HepG2 (cell line): ENCODE measurements around the gene COL9A3.

Source experiments
- CTCF ChIP-seq: sonication (generic); formaldehyde crosslinking; IDR thresholded peaks from 2 replicates; pipeline ENCODE4 v1.5.0; 2020; ENCODE audit warnings: mild to moderate bottlenecking, missing genetic modification reagents, moderate library complexity
- HCFC1 ChIP-seq: fragments of 150-350 bp; IDR thresholded peaks from 2 replicates; pipeline ENCODE4 v1.6.1; 2014; ENCODE audit warnings: low read depth, low read length
- SALL2 ChIP-seq: sonication (generic); formaldehyde crosslinking; IDR thresholded peaks from 2 replicates; pipeline ENCODE4 v1.8.1; 2023; ENCODE audit warnings: mild to moderate bottlenecking, missing genetic modification reagents, inconsistent platforms
- SNAPC4 ChIP-seq: sonication (generic); formaldehyde crosslinking; IDR thresholded peaks from 2 replicates; pipeline ENCODE4 v1.4.0; 2020; ENCODE audit warnings: mild to moderate bottlenecking, missing genetic modification reagents
- TAF1 ChIP-seq: sonication (generic); formaldehyde crosslinking; IDR thresholded peaks from 2 replicates; pipeline ENCODE4 v1.4.0; 2020; ENCODE audit warnings: missing genetic modification reagents
- THAP7 ChIP-seq: sonication (generic); formaldehyde crosslinking; IDR thresholded peaks from 2 replicates; pipeline ENCODE4 v1.8.1; 2023; ENCODE audit warnings: mild to moderate bottlenecking, missing genetic modification reagents

- TF ChIP-seq SALL2 (CRISPR knock-in tag) (no peak), SNAPC4 (CRISPR knock-in tag) (no peak), THAP7 (CRISPR knock-in tag) (no peak), CTCF (CRISPR knock-in tag) (no peak), HCFC1 (no peak), TAF1 (CRISPR knock-in tag) (no peak)
These were observed 11.8 kb downstream of the COL9A3 start for GRCh38 chr20:62828511-62829230.
